Kidney tubule cell (primary cell): ENCODE data around the gene LYZL6.
A peak's percentile ranks its signal among the peaks of the same experiment; 100 is the strongest.
"Not testable (repeated sequence)": the region's sequence is repeated elsewhere in the genome, so short reads cannot be mapped to it uniquely, and the experiment has no call there.

ENCODE experiments used
- DNase-seq: peaks from one replicate; pipeline ENCODE4 v3.0.0-alpha.2; 2018; ENCODE audit warnings: low spot score

Gene LYZL6

DNA sequence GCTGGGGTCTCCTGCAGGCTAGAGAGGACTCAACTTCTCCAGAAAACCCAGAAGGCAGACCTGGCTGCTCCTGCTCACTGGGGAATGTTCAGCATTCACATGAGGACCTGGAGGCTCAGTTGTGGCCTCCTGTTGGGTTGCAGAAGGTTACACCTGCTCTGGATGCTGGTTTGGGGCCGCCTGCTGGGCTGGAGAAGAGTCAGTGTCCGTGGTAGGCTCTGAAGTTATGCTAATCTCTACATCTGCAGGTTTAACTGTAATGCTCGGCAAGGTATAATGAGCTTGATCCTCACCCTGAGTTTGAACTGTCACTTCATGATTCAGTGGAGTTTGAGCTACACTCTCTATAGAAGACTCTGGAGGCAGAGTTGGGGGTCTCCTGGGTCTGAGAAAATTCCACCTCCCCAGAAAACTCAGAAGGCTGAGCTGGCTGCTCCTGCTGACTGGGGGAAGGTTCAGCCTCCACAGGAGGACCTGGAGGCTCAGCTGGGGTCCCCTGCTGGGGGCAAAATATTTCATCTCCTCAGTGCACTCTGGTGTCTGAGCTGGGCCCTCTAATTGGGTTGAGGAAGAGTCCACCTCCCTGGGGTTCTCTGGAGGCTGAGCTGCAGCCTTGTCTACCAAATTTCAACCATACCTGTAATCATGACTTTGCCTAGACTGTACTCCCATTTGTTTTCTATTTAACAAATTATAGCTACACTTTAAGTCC is 36.4 kb downstream of the LYZL6 start:
- DNase-seq, result no peak

DNA sequence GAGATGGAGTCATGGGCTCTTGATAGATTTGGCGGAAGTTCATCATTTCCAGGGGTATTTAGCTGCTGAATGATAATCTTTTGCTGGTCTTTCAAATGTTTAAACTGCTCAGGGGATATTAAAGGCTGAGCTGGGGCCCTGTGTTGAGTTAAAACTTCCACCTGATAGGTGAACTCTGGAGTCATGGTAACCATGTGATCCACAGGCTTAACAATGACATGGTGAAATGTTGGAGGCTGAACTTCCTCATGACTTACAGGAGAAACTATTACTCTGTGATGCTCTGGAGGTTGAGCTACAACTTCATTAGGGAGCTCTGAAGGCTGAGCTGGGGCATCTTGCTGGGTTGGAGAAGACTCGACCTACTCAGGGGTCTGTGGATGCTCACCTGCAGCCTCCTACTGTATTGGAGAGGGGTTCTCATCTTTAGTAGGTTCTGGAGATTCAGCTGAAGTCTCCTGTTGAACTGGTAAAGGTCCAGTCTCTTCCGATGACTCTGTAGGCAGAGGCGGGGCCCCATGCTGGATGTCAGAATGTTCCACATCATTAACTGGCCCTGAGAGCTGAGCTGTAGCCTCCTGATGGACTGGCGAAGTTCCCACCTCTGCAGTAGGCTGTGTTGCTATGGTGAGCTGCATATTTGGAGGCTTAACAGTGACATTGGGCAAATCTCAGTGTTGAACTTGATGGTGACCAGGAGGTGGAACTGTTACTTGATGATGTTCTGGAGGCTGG is 37.2 kb downstream of the LYZL6 start:
- DNase-seq, result peak; percentile 84

DNA sequence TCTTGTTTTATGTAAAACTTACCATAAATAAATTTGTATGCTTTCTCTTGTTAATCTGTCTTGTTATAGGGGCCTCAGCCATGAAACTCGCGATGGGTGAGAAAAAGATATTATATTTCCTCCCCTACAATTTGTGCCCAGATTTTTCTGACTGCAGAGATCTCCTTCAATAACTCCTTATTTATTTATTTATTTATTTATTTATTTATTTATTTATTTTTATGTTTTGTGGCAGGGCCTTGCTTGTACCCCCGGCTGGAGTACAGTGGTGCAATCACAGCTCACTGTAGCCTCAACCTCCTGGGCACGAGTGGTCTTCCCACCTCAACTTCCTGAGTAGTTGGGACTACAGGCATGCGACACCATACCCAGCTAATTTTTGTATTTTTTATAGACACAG is 40.1 kb downstream of the LYZL6 start:
- no peak for DNase-seq

DNA sequence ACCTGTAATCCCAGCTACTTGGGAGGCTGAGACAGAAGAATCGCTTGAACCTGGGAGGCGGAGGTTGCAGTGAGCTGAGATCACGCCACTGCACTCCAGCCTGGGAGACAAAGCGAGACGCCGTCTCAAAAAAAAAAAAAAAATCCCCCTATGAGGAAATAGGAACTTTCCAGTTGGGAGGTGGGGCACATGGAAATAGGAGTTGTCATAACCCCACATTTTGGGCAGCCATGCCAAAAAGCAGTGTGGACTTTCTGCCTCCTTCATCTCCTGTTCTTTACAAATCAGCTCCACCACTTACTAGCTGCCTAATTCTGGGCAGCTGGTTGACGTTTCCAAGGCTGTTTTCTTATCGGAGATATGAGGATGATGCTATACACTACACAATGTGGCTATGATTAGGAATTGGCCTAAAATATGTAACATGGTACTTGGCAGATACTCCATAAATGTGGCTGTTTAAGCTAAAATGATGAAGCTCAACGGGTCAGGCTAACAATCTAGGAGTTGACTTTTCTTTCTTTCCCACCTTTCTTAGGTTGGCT is 41.8 kb downstream of the LYZL6 start:
- DNase-seq, result no peak

DNA sequence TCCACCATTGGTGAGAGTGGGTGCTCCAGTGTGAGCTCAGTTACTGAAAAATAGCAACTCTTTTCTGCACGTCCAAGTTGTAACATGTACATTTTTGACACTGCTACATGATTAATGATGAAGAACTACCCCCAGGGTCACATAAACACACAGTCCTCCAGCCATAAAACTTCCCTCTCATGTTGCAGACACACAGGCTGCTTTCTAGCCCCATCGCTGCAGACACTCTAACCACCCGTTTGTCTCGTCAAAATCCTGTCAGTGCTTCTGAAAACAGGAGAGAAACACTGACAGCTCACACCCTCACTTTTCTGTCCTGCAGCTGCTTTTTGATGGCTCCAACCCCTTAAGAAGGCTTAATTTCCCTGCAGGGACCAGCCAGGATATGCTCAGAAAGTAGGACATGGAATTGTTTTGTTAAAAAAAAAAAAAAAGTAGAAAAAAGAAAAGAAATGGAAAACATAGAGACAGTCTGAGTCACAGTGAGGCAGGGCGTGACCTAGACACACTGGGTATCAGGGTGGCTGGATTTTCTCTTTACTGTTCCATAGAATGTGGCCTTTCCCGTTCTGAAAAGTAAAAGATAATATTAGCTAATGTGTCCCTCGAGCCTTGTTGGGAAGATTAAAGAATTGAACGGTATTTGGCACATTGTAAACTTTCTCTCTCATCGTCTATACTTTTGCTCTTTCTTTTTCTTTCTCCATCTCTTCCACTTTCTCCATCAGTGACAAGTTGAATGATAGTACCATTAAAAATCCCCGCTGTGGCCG is 42.6 kb downstream of the LYZL6 start:
- DNase-seq, result no peak

DNA sequence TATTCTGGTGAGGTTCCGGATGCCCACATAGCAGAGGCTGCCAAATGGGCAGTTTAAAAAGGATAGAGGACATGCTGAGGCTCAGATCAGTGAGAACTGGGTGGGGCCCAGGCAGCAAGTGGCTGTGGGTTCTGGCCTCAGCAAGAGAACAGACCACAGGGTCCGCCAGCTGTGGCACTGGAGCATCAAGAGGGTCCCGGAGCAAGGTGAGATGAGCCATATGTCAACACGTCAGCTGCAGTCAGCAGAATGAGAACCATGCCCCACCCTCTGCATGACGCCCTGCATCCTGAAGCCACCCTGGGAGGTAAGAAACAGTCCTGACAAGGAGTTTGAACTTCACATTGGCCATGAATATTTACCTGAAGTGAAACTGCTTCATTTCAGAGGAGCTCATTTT is 43.2 kb downstream of the LYZL6 start:
- DNase-seq, result no peak

DNA sequence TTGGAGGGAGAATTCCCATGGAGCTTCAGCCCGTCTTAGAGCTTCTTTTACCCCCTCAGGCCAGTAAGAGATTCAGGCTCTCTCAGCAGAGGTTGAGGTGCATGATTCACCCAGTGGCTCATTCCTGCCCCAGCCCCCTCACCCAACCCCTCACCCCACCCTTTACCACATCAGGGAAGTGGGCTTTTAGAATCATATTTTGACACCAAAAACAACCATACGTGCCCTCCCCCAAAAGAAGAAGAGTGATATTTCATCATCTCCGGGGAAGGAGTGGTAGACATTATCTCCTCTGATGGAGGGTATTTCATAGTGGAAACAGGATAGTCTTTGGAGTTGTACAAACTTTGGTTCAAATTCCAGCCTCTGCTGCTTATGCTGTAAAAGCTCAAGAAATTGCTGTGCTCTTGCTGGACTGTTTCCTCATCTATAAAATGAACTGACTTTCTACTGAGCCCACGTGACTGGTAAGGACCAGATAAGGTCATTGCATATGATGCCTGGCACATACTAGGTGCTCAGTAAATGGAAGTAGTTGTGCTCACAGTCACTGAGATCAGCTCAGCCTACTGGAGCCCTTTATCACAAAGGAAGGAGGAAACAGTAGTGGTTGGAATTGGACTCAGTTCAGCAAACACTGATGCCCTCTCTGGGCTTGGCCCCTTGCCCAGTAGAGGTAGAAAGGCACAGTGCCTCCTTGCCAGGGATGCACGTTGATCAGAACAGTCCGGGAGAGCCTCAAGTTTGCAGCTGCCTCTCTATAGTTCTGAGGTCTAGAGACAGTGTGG is 45.0 kb downstream of the LYZL6 start:
- DNase-seq, result peak; percentile 77

DNA sequence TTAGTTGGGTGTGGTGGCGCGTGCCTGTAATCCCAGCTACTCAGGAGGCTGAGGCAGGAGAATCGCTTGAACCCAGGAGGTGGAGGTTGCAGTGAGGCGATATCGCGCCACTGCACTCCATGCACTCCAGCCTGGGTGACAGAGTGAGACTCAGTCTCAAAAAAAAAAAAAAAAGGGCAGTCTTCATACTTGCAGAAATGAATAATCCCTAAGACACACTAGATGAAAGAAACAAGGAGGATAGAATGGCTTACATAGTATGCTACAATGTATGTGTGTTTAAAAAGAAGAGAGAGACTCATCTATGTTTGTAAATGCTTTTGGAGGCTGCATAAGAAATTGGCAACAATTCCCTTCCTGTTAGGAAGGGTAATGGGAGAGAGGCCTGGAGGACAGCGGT is 45.7 kb downstream of the LYZL6 start:
- DNase-seq, result not testable (repeated sequence)

DNA sequence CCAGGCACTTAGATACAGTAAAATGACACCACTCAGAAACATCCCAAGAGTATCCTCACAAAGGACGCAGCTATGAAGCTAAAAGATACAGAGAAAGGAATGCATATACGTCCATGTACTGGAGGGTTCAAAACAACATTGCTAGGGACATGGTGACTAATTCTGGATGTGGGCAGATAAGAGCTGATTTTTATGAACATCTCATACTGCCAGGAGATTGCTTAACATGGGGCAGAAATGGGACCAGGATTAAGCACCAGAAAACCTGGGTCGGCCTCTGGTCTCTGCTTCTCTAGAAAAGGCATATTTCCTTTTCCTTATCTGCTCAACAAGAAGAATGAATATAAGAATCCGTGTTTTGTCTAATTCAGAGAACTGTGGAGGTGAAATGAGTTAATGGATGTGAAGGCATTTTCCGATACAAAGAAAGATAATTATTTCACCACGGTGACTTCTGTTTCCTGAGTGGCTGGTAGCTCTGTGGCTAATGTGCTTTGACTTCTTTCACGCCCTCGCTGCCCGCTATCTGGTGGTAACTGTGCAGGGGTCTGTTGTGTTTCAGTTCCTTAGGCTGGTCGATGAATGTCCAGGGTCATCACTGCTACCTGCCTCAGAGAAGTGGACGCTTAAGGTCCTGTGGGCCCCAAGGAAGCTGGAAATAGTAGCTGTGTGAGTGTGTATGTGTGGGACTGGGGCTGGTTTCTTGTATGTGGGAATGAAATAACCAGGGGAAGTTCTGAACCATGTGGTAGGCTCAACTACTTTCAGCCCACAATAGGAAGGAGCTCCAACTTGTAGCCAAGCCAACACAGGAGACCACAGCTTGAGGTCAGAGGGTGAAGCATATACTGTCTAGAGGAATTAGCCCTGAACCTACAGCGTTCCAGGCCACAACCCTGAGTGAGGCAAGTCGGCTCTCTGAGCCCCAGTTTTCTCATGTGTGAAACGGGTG is 47.6 kb downstream of the LYZL6 start:
- DNase-seq, result no peak

DNA sequence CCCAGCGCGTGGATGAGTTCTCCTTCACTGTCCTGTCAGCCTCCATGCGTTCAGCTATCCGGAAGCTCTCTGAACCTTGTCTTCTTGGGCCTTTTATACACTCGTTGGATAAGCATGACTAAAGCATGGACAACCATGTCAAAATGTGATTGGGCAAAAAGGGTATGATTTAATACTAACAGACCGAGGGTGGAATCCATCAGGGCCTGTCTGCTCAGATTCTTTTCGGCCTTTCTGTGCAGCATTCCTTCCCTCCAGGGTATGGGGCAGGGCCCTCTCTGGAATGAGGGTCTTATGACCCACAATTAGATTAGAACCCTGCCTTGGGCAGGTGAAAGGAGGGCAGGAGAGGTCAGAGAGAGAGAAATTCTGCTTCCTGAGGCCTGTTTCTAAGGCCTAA is 49.3 kb downstream of the LYZL6 start:
- no peak for DNase-seq

DNA sequence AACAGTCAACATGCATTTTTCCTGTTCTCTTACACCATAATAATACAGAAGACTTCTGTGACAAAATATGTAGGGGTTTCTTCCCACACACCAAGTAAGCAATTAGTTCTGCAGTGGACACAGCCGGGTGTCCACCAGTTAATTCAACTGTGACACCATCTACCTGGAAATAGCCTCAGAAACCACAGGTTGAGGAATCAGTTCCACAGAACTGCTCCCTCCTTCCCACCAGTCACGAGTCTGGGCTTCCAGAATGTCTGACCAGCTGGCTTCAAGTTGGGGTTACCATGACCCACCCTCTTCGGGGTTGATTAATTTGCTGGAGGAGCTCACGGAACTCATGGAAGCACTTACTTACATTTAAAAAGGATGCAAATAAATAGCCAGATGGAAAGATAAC is 49.8 kb downstream of the LYZL6 start:
- peak; percentile 49 for DNase-seq

DNA sequence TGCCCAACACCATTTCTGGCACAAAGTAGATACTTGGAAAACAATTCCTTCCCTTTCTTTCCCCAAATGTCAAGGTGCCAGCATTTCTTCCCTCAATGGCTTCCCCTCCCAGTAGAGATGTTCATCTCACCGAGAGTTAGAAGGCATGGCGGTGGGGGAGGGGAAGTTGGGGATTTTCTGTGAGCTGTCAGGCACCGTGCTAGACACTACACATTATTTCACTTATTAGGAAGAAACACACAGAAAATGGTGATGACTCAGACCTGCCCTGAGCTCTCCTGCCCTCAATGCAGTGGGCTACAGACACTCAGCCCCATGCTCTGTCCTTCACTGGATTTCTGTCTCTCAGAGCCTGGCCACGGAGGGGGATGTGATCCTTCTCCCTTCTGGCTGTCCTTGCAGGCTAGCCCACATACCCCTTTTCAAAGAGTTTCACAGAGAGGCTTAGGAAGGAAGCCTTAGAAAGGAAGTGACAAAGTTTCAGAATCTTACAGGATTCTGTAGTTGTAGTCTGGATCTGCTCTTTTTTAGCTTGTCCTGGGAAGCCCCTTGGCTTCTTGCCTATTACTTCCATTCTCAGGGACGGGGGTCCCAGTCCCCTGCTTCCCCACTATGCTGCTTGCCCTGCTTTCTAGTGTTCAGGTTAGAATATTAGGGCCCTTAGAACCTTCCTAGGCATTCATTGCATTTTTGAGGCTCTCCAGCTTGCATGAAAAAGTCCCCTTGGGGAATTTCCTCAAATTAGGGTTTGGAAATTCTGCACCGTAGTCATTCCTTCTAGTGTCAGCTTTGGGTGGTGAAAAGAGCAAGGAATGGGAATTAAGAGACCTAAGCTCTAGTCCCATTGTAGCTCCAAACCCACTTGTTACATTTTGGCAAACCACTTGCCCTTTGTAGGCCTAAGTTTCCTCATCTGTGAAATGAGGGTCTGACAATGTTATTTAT is 51.1 kb downstream of the LYZL6 start:
- peak; percentile 58 for DNase-seq

DNA sequence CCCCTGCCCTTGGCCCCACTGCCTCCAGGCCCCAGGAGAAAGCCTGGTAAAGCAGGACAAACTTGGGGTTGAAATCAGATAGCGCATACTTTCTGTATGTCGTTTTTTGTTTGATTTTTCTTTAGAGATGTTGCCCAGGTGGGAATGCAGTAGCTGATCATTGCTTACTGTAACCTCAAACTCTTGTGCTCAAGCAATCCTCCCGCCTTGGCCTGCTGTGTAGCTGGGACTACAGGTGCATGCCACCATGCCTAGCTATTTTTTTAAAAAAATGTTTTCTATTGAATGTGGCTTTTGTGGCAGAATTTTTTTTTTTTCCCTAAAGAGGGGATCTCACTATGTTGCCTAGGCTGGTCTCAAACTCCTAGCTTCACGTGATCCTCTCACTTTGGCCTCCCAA is 52.2 kb downstream of the LYZL6 start:
- no peak for DNase-seq

DNA sequence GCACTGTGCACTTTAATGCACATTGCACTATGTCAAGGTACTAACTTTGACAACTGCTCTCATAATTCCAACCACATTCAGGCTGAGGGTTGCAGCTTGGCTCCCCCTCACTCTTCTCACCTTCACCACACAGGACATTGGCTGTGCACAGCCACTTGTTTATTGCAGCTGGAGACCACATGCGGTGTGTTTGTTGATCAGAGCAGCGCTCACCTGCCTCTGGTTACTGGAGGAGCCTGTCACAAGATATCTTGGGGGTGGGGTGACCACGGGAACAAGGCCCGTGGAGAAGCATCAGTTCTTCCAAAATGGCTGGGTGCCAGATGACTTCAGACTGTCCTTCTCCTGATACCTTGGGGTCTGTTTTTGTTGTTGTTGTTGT is 52.7 kb downstream of the LYZL6 start:
- no peak for DNase-seq

DNA sequence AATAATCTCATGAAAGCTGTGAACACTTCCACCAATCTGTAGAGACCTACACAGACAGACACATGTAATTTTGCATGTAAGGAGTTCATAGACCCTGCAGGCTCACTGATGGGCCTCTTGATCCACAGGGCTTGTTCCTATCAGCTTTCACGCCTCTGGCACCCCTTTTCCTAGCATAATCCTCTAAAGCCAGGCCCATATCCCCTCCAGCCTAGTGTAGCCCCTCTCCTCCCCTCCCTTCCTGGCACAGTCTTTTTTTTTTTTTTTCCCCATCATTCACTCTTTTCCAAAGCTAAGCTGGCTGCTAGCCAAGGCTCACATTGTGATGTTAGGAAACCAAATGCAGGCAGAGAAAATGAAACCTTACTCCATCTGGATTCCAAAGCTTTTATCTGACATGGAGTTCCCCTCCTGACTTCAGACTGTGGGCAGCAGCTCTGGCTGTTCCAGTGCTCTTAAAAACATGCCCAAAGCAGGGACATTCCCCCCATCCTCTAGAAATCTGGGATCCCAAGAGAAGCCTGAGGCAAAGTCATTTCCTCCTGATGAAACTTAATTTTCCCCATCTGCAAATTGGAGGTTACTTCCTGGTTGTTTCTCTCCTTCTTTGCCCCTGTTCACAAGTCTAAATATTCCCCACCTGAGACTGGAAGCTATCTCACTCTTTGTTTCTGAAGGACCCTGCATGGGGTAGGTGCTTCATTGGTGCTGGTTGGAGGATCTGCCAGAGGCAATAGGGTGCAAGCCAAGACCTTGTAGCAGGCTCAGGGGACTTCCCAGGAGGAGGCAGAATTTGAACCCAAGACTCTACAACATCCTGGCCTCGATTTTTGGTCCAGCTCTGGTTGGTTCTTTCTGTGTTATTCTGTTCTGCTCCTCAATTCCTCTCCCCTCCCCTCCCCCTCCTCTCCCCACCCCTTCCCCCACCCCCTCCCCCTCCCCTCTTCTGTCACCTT is 53.4 kb downstream of the LYZL6 start:
- peak; percentile 58 for DNase-seq

DNA sequence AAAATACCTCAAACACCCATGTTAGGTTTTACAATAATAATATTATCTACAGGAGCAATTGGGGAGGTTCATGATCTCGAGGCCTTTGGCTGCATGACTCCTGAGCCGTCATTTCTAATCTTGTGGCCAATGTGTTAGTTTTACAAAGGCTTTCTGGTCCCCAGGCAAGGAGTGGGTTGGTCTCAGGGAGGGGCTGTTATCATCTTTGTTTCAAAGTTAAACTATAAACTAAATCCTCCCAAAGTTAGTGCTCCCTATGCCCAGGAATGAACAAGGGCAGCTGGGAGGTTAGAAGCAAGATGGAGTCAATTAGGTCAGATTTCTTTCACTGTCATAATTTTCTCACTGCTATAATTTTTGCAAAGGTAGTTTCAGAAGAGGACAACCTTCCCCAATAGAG is 54.3 kb downstream of the LYZL6 start:
- DNase-seq, result no peak
